HEK293 (cell line): ENCODE data around the gene UNC5B.

Source experiments
- HOXA7 ChIP-seq: sonication (generic); formaldehyde crosslinking; IDR thresholded peaks from 2 replicates; pipeline ENCODE4 v1.8.1; 2022; ENCODE audit warnings: missing genetic modification reagents, borderline replicate concordance
- KLF16 ChIP-seq: fragments of 450-650 bp; formaldehyde crosslinking; IDR thresholded peaks from 2 replicates; pipeline ENCODE4 v1.5.1; 2017; ENCODE audit warnings: missing biosample characterization, missing genetic modification characterization
- SP2 ChIP-seq: fragments of 450-650 bp; formaldehyde crosslinking; IDR thresholded peaks from 2 replicates; pipeline ENCODE4 v1.5.1; 2016; ENCODE audit warnings: missing biosample characterization, missing genetic modification characterization
- ZEB2 ChIP-seq: fragments of 450-650 bp; formaldehyde crosslinking; IDR thresholded peaks from 2 replicates; pipeline ENCODE4 v1.5.1; 2016; ENCODE audit warnings: missing biosample characterization, missing genetic modification characterization
- ZFP3 ChIP-seq: fragments of 450-650 bp; formaldehyde crosslinking; IDR thresholded peaks from 2 replicates; pipeline ENCODE4 v1.5.1; 2016; ENCODE audit warnings: low read depth, missing biosample characterization, missing genetic modification characterization
- ZFP37 ChIP-seq: fragments of 450-650 bp; formaldehyde crosslinking; IDR thresholded peaks from 2 replicates; pipeline ENCODE4 v1.5.1; 2016; ENCODE audit warnings: missing biosample characterization, missing genetic modification characterization
- ZFP69B ChIP-seq: fragments of 450-650 bp; formaldehyde crosslinking; IDR thresholded peaks from 2 replicates; pipeline ENCODE4 v1.5.1; 2016; ENCODE audit warnings: missing biosample characterization, missing genetic modification characterization
- ZNF157 ChIP-seq: fragments of 450-650 bp; formaldehyde crosslinking; IDR thresholded peaks from 2 replicates; pipeline ENCODE4 v1.5.1; 2016; ENCODE audit warnings: missing biosample characterization, missing genetic modification characterization
- ZNF174 ChIP-seq: fragments of 450-650 bp; formaldehyde crosslinking; IDR thresholded peaks from 2 replicates; pipeline ENCODE4 v1.5.0; 2017; ENCODE audit warnings: missing biosample characterization, mild to moderate bottlenecking, missing genetic modification characterization
- ZNF175 ChIP-seq: fragments of 450-650 bp; formaldehyde crosslinking; IDR thresholded peaks from 2 replicates; pipeline ENCODE4 v1.5.1; 2016; ENCODE audit warnings: missing biosample characterization, missing genetic modification characterization
- ZNF19 ChIP-seq: fragments of 450-650 bp; formaldehyde crosslinking; IDR thresholded peaks from 2 replicates; pipeline ENCODE4; 2016; ENCODE audit warnings: missing biosample characterization, missing genetic modification characterization, low read depth
- ZNF214 ChIP-seq: fragments of 450-650 bp; formaldehyde crosslinking; IDR thresholded peaks from 2 replicates; pipeline ENCODE4 v1.5.1; 2017; ENCODE audit warnings: missing biosample characterization, mild to moderate bottlenecking, missing genetic modification characterization, borderline replicate concordance
- ZNF341 ChIP-seq: fragments of 450-650 bp; formaldehyde crosslinking; IDR thresholded peaks from 2 replicates; pipeline ENCODE4; 2016; ENCODE audit warnings: low read depth, missing biosample characterization, missing genetic modification characterization
- ZNF366 ChIP-seq: fragments of 450-650 bp; formaldehyde crosslinking; conservative IDR thresholded peaks from 2 replicates; pipeline ENCODE4 v1.5.1; 2016; ENCODE audit warnings: missing biosample characterization, missing genetic modification characterization
- ZNF426 ChIP-seq: fragments of 450-650 bp; formaldehyde crosslinking; IDR thresholded peaks from 2 replicates; pipeline ENCODE4 v1.5.1; 2017; ENCODE audit warnings: missing biosample characterization, missing genetic modification characterization, mild to moderate bottlenecking, inconsistent platforms, moderate library complexity
- ZNF549 ChIP-seq: fragments of 450-650 bp; IDR thresholded peaks from 2 replicates; pipeline ENCODE4 v1.5.1; 2018; ENCODE audit warnings: missing biosample characterization, missing genetic modification characterization, mild to moderate bottlenecking, inconsistent platforms, moderate library complexity
- ZNF621 ChIP-seq: fragments of 450-650 bp; formaldehyde crosslinking; IDR thresholded peaks from 2 replicates; pipeline ENCODE4 v1.5.1; 2017; ENCODE audit warnings: missing biosample characterization, missing genetic modification characterization
- ZNF792 ChIP-seq: fragments of 450-650 bp; formaldehyde crosslinking; IDR thresholded peaks from 2 replicates; pipeline ENCODE4 v1.5.1; 2016; ENCODE audit warnings: missing biosample characterization, missing genetic modification characterization
- TF ChIP-seq, protein P1 (sequence below): fragments of 450-650 bp; formaldehyde crosslinking; IDR thresholded peaks from 2 replicates; pipeline ENCODE4 v1.5.1; 2016; ENCODE audit warnings: missing biosample characterization, missing genetic modification characterization
- TF ChIP-seq, protein P2 (sequence below): fragments of 450-650 bp; formaldehyde crosslinking; conservative IDR thresholded peaks from 2 replicates; pipeline ENCODE4 v1.5.1; 2016; ENCODE audit warnings: low read depth, missing biosample characterization, missing genetic modification characterization
- TF ChIP-seq, protein P3 (sequence below): fragments of 450-650 bp; formaldehyde crosslinking; IDR thresholded peaks from 2 replicates; pipeline ENCODE4 v1.5.1; 2017; ENCODE audit warnings: missing biosample characterization, missing genetic modification characterization
- TF ChIP-seq, protein P4 (sequence below): fragments of 450-650 bp; IDR thresholded peaks from 2 replicates; pipeline ENCODE4 v1.5.1; 2018; ENCODE audit warnings: missing biosample characterization, missing genetic modification characterization
- TF ChIP-seq, protein P5 (sequence below): fragments of 450-650 bp; formaldehyde crosslinking; IDR thresholded peaks from 2 replicates; pipeline ENCODE4 v1.5.1; 2016; ENCODE audit warnings: missing biosample characterization, missing genetic modification characterization
- TF ChIP-seq, protein P6 (sequence below): fragments of 450-650 bp; formaldehyde crosslinking; IDR thresholded peaks from 2 replicates; pipeline ENCODE4 v1.5.1; 2016; ENCODE audit warnings: missing biosample characterization, missing genetic modification characterization

Gene UNC5B

DNA sequence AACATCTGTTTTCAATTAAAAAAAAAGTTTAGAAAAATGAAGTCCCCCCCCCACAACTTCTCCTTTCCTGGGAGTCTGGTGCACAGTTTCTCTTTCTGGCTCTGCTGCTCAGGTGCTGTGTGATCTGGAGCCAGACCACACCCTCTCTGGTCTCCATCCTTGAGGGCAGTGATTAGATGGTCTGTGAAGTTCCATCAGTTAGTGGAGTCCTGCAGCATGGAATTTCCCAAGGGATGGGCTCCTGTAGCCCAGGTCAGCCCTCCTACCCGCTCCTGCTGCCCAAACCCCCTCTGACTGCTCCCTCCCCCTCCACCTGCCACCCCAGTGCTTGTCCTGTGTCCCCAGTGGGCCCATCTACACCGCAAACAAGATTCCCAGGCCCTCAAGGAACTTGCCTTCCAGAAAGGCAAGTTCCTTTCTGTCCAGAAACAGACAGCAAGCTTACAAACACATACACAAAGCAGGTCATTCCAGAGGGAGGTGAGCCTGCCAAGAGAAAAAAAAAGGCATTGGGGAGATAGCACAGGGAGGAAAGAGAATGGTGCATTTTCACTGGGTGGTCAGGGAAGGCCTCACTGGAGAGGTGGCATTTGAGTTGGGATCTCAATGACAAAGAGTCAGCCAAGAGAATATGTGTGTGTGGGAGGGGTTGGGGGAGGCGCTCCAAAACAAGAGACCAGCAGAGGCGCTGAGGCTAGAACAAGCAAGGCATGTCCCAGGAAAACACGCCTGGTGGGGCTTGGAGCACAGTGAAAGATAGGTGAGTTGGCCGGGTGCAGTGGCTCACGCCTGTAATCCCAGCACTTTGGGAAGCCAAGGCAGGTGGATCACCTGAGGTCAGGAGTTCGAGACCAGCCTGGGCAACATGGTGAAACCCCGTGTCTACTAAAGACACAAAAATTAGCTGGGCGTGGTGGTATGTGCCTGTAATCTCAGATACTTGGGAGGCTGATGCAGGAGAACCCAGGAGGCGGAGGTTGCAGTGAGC lies 57.2 kb downstream of the UNC5B start (continued):
- TF ChIP-seq, protein P1, sequence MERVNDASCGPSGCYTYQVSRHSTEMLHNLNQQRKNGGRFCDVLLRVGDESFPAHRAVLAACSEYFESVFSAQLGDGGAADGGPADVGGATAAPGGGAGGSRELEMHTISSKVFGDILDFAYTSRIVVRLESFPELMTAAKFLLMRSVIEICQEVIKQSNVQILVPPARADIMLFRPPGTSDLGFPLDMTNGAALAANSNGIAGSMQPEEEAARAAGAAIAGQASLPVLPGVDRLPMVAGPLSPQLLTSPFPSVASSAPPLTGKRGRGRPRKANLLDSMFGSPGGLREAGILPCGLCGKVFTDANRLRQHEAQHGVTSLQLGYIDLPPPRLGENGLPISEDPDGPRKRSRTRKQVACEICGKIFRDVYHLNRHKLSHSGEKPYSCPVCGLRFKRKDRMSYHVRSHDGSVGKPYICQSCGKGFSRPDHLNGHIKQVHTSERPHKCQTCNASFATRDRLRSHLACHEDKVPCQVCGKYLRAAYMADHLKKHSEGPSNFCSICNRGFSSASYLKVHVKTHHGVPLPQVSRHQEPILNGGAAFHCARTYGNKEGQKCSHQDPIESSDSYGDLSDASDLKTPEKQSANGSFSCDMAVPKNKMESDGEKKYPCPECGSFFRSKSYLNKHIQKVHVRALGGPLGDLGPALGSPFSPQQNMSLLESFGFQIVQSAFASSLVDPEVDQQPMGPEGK (tag by site-specific recombination), result peak; percentile 85
- TF ChIP-seq, protein P2, sequence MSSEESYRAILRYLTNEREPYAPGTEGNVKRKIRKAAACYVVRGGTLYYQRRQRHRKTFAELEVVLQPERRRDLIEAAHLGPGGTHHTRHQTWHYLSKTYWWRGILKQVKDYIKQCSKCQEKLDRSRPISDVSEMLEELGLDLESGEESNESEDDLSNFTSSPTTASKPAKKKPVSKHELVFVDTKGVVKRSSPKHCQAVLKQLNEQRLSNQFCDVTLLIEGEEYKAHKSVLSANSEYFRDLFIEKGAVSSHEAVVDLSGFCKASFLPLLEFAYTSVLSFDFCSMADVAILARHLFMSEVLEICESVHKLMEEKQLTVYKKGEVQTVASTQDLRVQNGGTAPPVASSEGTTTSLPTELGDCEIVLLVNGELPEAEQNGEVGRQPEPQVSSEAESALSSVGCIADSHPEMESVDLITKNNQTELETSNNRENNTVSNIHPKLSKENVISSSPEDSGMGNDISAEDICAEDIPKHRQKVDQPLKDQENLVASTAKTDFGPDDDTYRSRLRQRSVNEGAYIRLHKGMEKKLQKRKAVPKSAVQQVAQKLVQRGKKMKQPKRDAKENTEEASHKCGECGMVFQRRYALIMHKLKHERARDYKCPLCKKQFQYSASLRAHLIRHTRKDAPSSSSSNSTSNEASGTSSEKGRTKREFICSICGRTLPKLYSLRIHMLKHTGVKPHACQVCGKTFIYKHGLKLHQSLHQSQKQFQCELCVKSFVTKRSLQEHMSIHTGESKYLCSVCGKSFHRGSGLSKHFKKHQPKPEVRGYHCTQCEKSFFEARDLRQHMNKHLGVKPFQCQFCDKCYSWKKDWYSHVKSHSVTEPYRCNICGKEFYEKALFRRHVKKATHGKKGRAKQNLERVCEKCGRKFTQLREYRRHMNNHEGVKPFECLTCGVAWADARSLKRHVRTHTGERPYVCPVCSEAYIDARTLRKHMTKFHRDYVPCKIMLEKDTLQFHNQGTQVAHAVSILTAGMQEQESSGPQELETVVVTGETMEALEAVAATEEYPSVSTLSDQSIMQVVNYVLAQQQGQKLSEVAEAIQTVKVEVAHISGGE, result no peak
- TF ChIP-seq HOXA7 (CRISPR knock-in tag) (no peak), ZNF175 (tag by site-specific recombination) (no peak), ZNF549 (tag by site-specific recombination) (no peak), ZNF214 (tag by site-specific recombination) (no peak), ZFP37 (tag by site-specific recombination) (no peak), ZFP3 (tag by site-specific recombination) (no peak), ZNF19 (tag by site-specific recombination) (no peak), ZNF341 (tag by site-specific recombination) (0 out of 2 replicates have a peak, but pooled peaks have one; percentile 24), KLF16 (tag by site-specific recombination) (no peak), ZNF366 (no peak), ZNF792 (no peak), ZEB2 (tag by site-specific recombination) (peak; percentile 91), SP2 (peak; percentile 29; the same call in 1 of the 2 replicates), ZNF621 (tag by site-specific recombination) (no peak), ZNF157 (tag by site-specific recombination) (no peak), ZNF426 (tag by site-specific recombination) (no peak), ZNF174 (tag by site-specific recombination) (no peak), ZFP69B (tag by site-specific recombination) (peak; percentile 12; the same call in 1 of the 2 replicates)
- TF ChIP-seq, protein P3, sequence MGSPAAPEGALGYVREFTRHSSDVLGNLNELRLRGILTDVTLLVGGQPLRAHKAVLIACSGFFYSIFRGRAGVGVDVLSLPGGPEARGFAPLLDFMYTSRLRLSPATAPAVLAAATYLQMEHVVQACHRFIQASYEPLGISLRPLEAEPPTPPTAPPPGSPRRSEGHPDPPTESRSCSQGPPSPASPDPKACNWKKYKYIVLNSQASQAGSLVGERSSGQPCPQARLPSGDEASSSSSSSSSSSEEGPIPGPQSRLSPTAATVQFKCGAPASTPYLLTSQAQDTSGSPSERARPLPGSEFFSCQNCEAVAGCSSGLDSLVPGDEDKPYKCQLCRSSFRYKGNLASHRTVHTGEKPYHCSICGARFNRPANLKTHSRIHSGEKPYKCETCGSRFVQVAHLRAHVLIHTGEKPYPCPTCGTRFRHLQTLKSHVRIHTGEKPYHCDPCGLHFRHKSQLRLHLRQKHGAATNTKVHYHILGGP (tag by site-specific recombination), result no peak
- TF ChIP-seq, protein P4, sequence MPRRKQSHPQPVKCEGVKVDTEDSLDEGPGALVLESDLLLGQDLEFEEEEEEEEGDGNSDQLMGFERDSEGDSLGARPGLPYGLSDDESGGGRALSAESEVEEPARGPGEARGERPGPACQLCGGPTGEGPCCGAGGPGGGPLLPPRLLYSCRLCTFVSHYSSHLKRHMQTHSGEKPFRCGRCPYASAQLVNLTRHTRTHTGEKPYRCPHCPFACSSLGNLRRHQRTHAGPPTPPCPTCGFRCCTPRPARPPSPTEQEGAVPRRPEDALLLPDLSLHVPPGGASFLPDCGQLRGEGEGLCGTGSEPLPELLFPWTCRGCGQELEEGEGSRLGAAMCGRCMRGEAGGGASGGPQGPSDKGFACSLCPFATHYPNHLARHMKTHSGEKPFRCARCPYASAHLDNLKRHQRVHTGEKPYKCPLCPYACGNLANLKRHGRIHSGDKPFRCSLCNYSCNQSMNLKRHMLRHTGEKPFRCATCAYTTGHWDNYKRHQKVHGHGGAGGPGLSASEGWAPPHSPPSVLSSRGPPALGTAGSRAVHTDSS, result no peak
- TF ChIP-seq, protein P5, sequence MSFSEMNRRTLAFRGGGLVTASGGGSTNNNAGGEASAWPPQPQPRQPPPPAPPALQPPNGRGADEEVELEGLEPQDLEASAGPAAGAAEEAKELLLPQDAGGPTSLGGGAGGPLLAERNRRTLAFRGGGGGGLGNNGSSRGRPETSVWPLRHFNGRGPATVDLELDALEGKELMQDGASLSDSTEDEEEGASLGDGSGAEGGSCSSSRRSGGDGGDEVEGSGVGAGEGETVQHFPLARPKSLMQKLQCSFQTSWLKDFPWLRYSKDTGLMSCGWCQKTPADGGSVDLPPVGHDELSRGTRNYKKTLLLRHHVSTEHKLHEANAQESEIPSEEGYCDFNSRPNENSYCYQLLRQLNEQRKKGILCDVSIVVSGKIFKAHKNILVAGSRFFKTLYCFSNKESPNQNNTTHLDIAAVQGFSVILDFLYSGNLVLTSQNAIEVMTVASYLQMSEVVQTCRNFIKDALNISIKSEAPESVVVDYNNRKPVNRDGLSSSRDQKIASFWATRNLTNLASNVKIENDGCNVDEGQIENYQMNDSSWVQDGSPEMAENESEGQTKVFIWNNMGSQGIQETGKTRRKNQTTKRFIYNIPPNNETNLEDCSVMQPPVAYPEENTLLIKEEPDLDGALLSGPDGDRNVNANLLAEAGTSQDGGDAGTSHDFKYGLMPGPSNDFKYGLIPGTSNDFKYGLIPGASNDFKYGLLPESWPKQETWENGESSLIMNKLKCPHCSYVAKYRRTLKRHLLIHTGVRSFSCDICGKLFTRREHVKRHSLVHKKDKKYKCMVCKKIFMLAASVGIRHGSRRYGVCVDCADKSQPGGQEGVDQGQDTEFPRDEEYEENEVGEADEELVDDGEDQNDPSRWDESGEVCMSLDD (tag by site-specific recombination), result 0 out of 2 replicates have a peak, but pooled peaks have one; percentile 29
- TF ChIP-seq, protein P6, sequence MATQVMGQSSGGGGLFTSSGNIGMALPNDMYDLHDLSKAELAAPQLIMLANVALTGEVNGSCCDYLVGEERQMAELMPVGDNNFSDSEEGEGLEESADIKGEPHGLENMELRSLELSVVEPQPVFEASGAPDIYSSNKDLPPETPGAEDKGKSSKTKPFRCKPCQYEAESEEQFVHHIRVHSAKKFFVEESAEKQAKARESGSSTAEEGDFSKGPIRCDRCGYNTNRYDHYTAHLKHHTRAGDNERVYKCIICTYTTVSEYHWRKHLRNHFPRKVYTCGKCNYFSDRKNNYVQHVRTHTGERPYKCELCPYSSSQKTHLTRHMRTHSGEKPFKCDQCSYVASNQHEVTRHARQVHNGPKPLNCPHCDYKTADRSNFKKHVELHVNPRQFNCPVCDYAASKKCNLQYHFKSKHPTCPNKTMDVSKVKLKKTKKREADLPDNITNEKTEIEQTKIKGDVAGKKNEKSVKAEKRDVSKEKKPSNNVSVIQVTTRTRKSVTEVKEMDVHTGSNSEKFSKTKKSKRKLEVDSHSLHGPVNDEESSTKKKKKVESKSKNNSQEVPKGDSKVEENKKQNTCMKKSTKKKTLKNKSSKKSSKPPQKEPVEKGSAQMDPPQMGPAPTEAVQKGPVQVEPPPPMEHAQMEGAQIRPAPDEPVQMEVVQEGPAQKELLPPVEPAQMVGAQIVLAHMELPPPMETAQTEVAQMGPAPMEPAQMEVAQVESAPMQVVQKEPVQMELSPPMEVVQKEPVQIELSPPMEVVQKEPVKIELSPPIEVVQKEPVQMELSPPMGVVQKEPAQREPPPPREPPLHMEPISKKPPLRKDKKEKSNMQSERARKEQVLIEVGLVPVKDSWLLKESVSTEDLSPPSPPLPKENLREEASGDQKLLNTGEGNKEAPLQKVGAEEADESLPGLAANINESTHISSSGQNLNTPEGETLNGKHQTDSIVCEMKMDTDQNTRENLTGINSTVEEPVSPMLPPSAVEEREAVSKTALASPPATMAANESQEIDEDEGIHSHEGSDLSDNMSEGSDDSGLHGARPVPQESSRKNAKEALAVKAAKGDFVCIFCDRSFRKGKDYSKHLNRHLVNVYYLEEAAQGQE (tag by site-specific recombination), result no peak
